ENCODE results near the gene PRCD.

The PRCD gene

GRCh38 chr17:76499267-76499667, 40.6 kb upstream of the PRCD start:
- in situ Hi-C loops (cut with MboI; ENCODE audit: low pct_unique_long_range_greater_than_20kb, low sequenced_read_pairs, unreplicated experiment) = no loop called here
- no peak for DNase-seq (ENCODE audit: low spot score)

GRCh38 chr17:76500074-76500746, 39.6 kb upstream of the PRCD start:
- no peak for TF ChIP-seq CTCF (IDR thresholded peaks at IDR 0.05; ENCODE audit: extremely low read depth, insufficient read depth, missing control alignments)
- in situ Hi-C loops (cut with MboI; ENCODE audit: low pct_unique_long_range_greater_than_20kb, low sequenced_read_pairs, unreplicated experiment) = no loop called here
- DNase-seq (ENCODE audit: low spot score) = no peak

More at GRCh38 chr17:76499267-76499667, 40.6 kb upstream of the PRCD start:
- TF ChIP-seq CTCF (IDR thresholded peaks at IDR 0.05; ENCODE audit: extremely low read depth, insufficient read depth, missing control alignments) = no peak

- no peak for TF ChIP-seq CTCF (IDR thresholded peaks at IDR 0.05; ENCODE audit: extremely low read depth, insufficient read depth, missing control alignments)
- no peak for DNase-seq (ENCODE audit: low spot score)
These were observed 39.2 kb upstream of the PRCD start for GRCh38 chr17:76500747-76501017.

GRCh38 chr17:76501018-76501826, 38.6 kb upstream of the PRCD start, which contains the start of gene RHBDF2:
RHBDF2 (minus strand) TSS chr17:76501423; CDS start chr17:76481524, 19,899 bp downstream.
- in situ Hi-C loops (cut with MboI; ENCODE audit: low pct_unique_long_range_greater_than_20kb, low sequenced_read_pairs, unreplicated experiment) = no loop called here
- TF ChIP-seq CTCF (IDR thresholded peaks at IDR 0.05; ENCODE audit: extremely low read depth, insufficient read depth, missing control alignments) = no peak
- peak; percentile 98 for DNase-seq (ENCODE audit: low spot score)

More at GRCh38 chr17:76500747-76501017, 39.2 kb upstream of the PRCD start:
- in situ Hi-C loops (cut with MboI; ENCODE audit: low pct_unique_long_range_greater_than_20kb, low sequenced_read_pairs, unreplicated experiment) = no loop called here

- in situ Hi-C loops (cut with MboI; ENCODE audit: low pct_unique_long_range_greater_than_20kb, low sequenced_read_pairs, unreplicated experiment) = no loop called here
These were observed 38.0 kb upstream of the PRCD start for GRCh38 chr17:76501827-76502307.

More at GRCh38 chr17:76501827-76502307, 38.0 kb upstream of the PRCD start:
- DNase-seq (ENCODE audit: low spot score) = no peak
- TF ChIP-seq CTCF (IDR thresholded peaks at IDR 0.05; ENCODE audit: extremely low read depth, insufficient read depth, missing control alignments) = no peak
